Measurements from ENCODE around the gene GNS. TPM values are rescaled to one million over a fixed set of nuclear protein-coding genes. Genes with fewer than 3 reads are reported as not detected.
"Not testable (repeated sequence)": the region's sequence is repeated elsewhere in the genome, so short reads cannot be mapped to it uniquely, and the experiment has no call there.

GNS gene
- total and polyA plus RNA-seq, 7 experiments from 2014 or later: 24.4 to 62.8 (median 36.0) TPM

- Histone ChIP-seq H3K27me3 (ENCODE audit: control insufficient read depth in 2 of 2, insufficient read depth in 2 of 2, low read length in 2 of 2) (peaks cover 24 to 31% of the 10 kb centered on the region in 2 donors), H3K27ac (ENCODE audit: low read depth, low read length) (no peak overlapping the region), H3K9me3 (ENCODE audit: control insufficient read depth in 2 of 3, low read length in 3 of 3) (peaks cover 0 to 5% (median 0%) of the 10 kb centered on the region in 3 experiments), H3K4me1 (ENCODE audit: control insufficient read depth in 2 of 2, insufficient read depth in 2 of 2, low read length in 2 of 2) (peaks cover 6 to 14% of the 10 kb centered on the region in 2 donors), H3K4me3 (ENCODE audit: low read length) (peak overlapping the region; percentile 25), H3K36me3 (ENCODE audit: control insufficient read depth in 2 of 3, insufficient read depth in 3 of 3, low read length in 3 of 3) (no peaks in the 10 kb centered on the region)
- ATAC-seq: peak; percentile 69
- peaks cover 15 to 21% (median 18%) of the 10 kb centered on the region in 7 donors for H3K4me1 Mint-ChIP-seq
- DNase-seq: peak in 2 of 9 donors; percentile 20 to 37
- H3K27ac Mint-ChIP-seq: no peak overlapping the region
- POLR2A ChIA-PET: interaction anchor here (0.5 to 1.0 kb wide), 3 partner anchors 9 to 1410 kb away, joined by 3 read pairs; no protein-coding TSS in a partner anchor
- H3K4me3 Mint-ChIP-seq: peak overlapping the region; percentile 63 to 90 (median 82)
- CTCF ChIA-PET: no interaction called here
- H3K36me3 Mint-ChIP-seq: peaks cover 0 to 22% (median 8%) of the 10 kb centered on the region in 5 donors
- intact Hi-C loops (cut with micrococcal nuclease): loop anchor here in 1 of 2 donors (1.0 kb wide), 1 partner anchor 21 kb away; the partner anchor contains the start of gene GNS
- H3K9me3 Mint-ChIP-seq: peaks cover 9 to 33% (median 21%) of the 10 kb centered on the region in 11 donors
- peaks cover 76 to 87% (median 82%) of the 10 kb centered on the region in 5 donors for H3K27me3 Mint-ChIP-seq
Measured at GRCh38 chr12:64780531-64781279, 21.5 kb upstream of the GNS start.

GRCh38 chr12:64780132-64780530 lies 20.9 kb upstream of the GNS start:
- Mint-ChIP-seq H3K4me1 (peaks cover 15 to 21% (median 18%) of the 10 kb centered on the region in 7 donors), H3K9me3 (peaks cover 11 to 39% (median 27%) of the 10 kb centered on the region in 11 donors), H3K4me3 (peak overlapping the region; percentile 59 to 89 (median 78)), H3K27ac (no peak overlapping the region), H3K36me3 (peaks cover 0 to 28% (median 10%) of the 10 kb centered on the region in 5 donors), H3K27me3 (peaks cover 75 to 91% (median 84%) of the 10 kb centered on the region in 5 donors)
- DNase-seq (no peak), ATAC-seq (no peak)
- Histone ChIP-seq H3K27ac (ENCODE audit: low read depth, low read length) (no peak overlapping the region), H3K4me3 (ENCODE audit: low read length) (peak overlapping the region; percentile 25), H3K36me3 (ENCODE audit: control insufficient read depth in 2 of 3, insufficient read depth in 3 of 3, low read length in 3 of 3) (no peaks in the 10 kb centered on the region), H3K4me1 (ENCODE audit: control insufficient read depth in 2 of 2, insufficient read depth in 2 of 2, low read length in 2 of 2) (peaks cover 6 to 14% of the 10 kb centered on the region in 2 donors), H3K9me3 (ENCODE audit: control insufficient read depth in 2 of 3, low read length in 3 of 3) (peaks cover 0 to 8% (median 0%) of the 10 kb centered on the region in 3 experiments), H3K27me3 (ENCODE audit: control insufficient read depth in 2 of 2, insufficient read depth in 2 of 2, low read length in 2 of 2) (peaks cover 24 to 31% of the 10 kb centered on the region in 2 donors)
- POLR2A ChIA-PET: interaction anchor here (0.5 to 1.0 kb wide), 2 partner anchors 9 to 1411 kb away, joined by 3 read pairs; no protein-coding TSS in a partner anchor
- CTCF ChIA-PET: no interaction called here
- intact Hi-C loops (cut with micrococcal nuclease): no loop called here

GRCh38 chr12:64779354-64779974 lies 20.3 kb upstream of the GNS start:
- ChIA-PET POLR2A (interaction anchor here (1.0 kb wide), 1 partner anchor 8 kb away, joined by 3 read pairs; no protein-coding TSS in a partner anchor), CTCF (no interaction called here)
- Mint-ChIP-seq H3K27ac (no peak overlapping the region), H3K9me3 (peaks cover 11 to 46% (median 28%) of the 10 kb centered on the region in 11 donors), H3K4me3 (peak overlapping the region in 8 of 10 donors; percentile 22 to 89 (median 80)), H3K36me3 (peaks cover 0 to 28% (median 11%) of the 10 kb centered on the region in 5 donors), H3K27me3 (peaks cover 73 to 89% (median 84%) of the 10 kb centered on the region in 5 donors), H3K4me1 (peaks cover 15 to 21% (median 18%) of the 10 kb centered on the region in 7 donors)
- Histone ChIP-seq H3K27me3 (ENCODE audit: control insufficient read depth in 2 of 2, insufficient read depth in 2 of 2, low read length in 2 of 2) (peaks cover 24 to 31% of the 10 kb centered on the region in 2 donors), H3K4me1 (ENCODE audit: control insufficient read depth in 2 of 2, insufficient read depth in 2 of 2, low read length in 2 of 2) (peaks cover 6 to 14% of the 10 kb centered on the region in 2 donors), H3K27ac (ENCODE audit: low read depth, low read length) (no peak overlapping the region), H3K36me3 (ENCODE audit: control insufficient read depth in 2 of 3, insufficient read depth in 3 of 3, low read length in 3 of 3) (no peaks in the 10 kb centered on the region), H3K9me3 (ENCODE audit: control insufficient read depth in 2 of 3, low read length in 3 of 3) (peaks cover 0 to 8% (median 0%) of the 10 kb centered on the region in 3 experiments), H3K4me3 (ENCODE audit: low read length) (no peak overlapping the region)
- intact Hi-C loops (cut with micrococcal nuclease): no loop called here
- DNase-seq (no peak), ATAC-seq (no peak)

GRCh38 chr12:64775147-64775736 lies 16.0 kb upstream of the GNS start:
- Mint-ChIP-seq H3K36me3 (peaks cover 6 to 34% (median 15%) of the 10 kb centered on the region in 5 donors), H3K9me3 (peaks cover 16 to 66% (median 47%) of the 10 kb centered on the region in 11 donors), H3K27me3 (peaks cover 55 to 81% (median 69%) of the 10 kb centered on the region in 5 donors)
- H3K27me3 ChIP-seq (ENCODE audit: control insufficient read depth in 2 of 2, insufficient read depth in 2 of 2, low read length in 2 of 2); H3K4me3 ChIP-seq (ENCODE audit: low read length); POLR2A ChIA-PET; H3K27ac ChIP-seq (ENCODE audit: low read depth, low read length); CTCF ChIA-PET; H3K4me1 Mint-ChIP-seq; H3K4me3 Mint-ChIP-seq; intact Hi-C loops (cut with micrococcal nuclease); DNase-seq; H3K27ac Mint-ChIP-seq; H3K4me1 ChIP-seq (ENCODE audit: control insufficient read depth in 2 of 2, insufficient read depth in 2 of 2, low read length in 2 of 2); ATAC-seq; H3K36me3 ChIP-seq (ENCODE audit: control insufficient read depth in 2 of 3, insufficient read depth in 3 of 3, low read length in 3 of 3): not testable (repeated sequence)
- peaks cover 0 to 24% (median 0%) of the 10 kb centered on the region in 3 experiments for H3K9me3 ChIP-seq (ENCODE audit: control insufficient read depth in 2 of 3, low read length in 3 of 3)

- DNase-seq (no peak), ATAC-seq (no peak)
- H3K36me3 Mint-ChIP-seq: peaks cover 6 to 31% (median 15%) of the 10 kb centered on the region in 5 donors
- ChIA-PET POLR2A (no interaction called here), CTCF (no interaction called here)
- peaks cover 16 to 60% (median 47%) of the 10 kb centered on the region in 11 donors for H3K9me3 Mint-ChIP-seq
- H3K4me3 Mint-ChIP-seq: no peak overlapping the region
- no peak overlapping the region for H3K27ac ChIP-seq (ENCODE audit: low read depth, low read length)
- H3K27me3 ChIP-seq (ENCODE audit: control insufficient read depth in 2 of 2, insufficient read depth in 2 of 2, low read length in 2 of 2): no peaks in the 10 kb centered on the region
- intact Hi-C loops (cut with micrococcal nuclease): no loop called here
- H3K36me3 ChIP-seq (ENCODE audit: control insufficient read depth in 2 of 3, insufficient read depth in 3 of 3, low read length in 3 of 3): no peaks in the 10 kb centered on the region
- peaks cover 36 to 62% (median 50%) of the 10 kb centered on the region in 5 donors for H3K27me3 Mint-ChIP-seq
- H3K9me3 ChIP-seq (ENCODE audit: control insufficient read depth in 2 of 3, low read length in 3 of 3): peaks cover 0 to 24% (median 0%) of the 10 kb centered on the region in 3 experiments
- no peak overlapping the region for H3K4me3 ChIP-seq (ENCODE audit: low read length)
- peaks cover 0 to 1% (median 0%) of the 10 kb centered on the region in 7 donors for H3K4me1 Mint-ChIP-seq
- H3K4me1 ChIP-seq (ENCODE audit: control insufficient read depth in 2 of 2, insufficient read depth in 2 of 2, low read length in 2 of 2): no peaks in the 10 kb centered on the region
- no peak overlapping the region for H3K27ac Mint-ChIP-seq
Measured at GRCh38 chr12:64773386-64773785, 14.2 kb upstream of the GNS start.

GRCh38 chr12:64767495-64767894 lies 8.3 kb upstream of the GNS start:
- no peak for DNase-seq
- no peak overlapping the region for H3K4me3 ChIP-seq (ENCODE audit: low read length)
- H3K36me3 Mint-ChIP-seq: peaks cover 0 to 6% (median 5%) of the 10 kb centered on the region in 5 donors
- ChIA-PET POLR2A (no interaction called here), CTCF (interaction anchor here (0.5 kb wide), 1 partner anchor 395 kb away, joined by 3 read pairs; no protein-coding TSS in a partner anchor)
- no peak overlapping the region for H3K4me3 Mint-ChIP-seq
- intact Hi-C loops (cut with micrococcal nuclease): no loop called here
- H3K4me1 ChIP-seq (ENCODE audit: control insufficient read depth in 2 of 2, insufficient read depth in 2 of 2, low read length in 2 of 2): no peaks in the 10 kb centered on the region
- H3K27me3 Mint-ChIP-seq: peaks cover 5 to 27% (median 12%) of the 10 kb centered on the region in 5 donors
- H3K4me1 Mint-ChIP-seq: peaks cover 0 to 1% (median 0%) of the 10 kb centered on the region in 7 donors
- peaks cover 0 to 8% (median 4%) of the 10 kb centered on the region in 11 donors for H3K9me3 Mint-ChIP-seq
- no peak overlapping the region for H3K27ac Mint-ChIP-seq
- H3K27me3 ChIP-seq (ENCODE audit: control insufficient read depth in 2 of 2, insufficient read depth in 2 of 2, low read length in 2 of 2): no peaks in the 10 kb centered on the region
- no peaks in the 10 kb centered on the region for H3K9me3 ChIP-seq (ENCODE audit: control insufficient read depth in 2 of 3, low read length in 3 of 3)
- no peaks in the 10 kb centered on the region for H3K36me3 ChIP-seq (ENCODE audit: control insufficient read depth in 2 of 3, insufficient read depth in 3 of 3, low read length in 3 of 3)
- no peak for ATAC-seq
- H3K27ac ChIP-seq (ENCODE audit: low read depth, low read length): no peak overlapping the region
